Stimulated activated CD4-positive, alpha-beta T cell treated with anti-CD3 and anti-CD28 coated beads, Interleukin-2, amount 100 ng/mL, for 4 hours (primary cell): Measurements from ENCODE around the gene PMEL.
"Not testable (repeated sequence)": the region's sequence is repeated elsewhere in the genome, so short reads cannot be mapped to it uniquely, and the experiment has no call there.

Source experiments
- DNase-seq: peaks from one replicate; pipeline ENCODE4 v3.0.0-alpha.2; 2020; ENCODE audit warnings: low read depth

PMEL gene

DNA sequence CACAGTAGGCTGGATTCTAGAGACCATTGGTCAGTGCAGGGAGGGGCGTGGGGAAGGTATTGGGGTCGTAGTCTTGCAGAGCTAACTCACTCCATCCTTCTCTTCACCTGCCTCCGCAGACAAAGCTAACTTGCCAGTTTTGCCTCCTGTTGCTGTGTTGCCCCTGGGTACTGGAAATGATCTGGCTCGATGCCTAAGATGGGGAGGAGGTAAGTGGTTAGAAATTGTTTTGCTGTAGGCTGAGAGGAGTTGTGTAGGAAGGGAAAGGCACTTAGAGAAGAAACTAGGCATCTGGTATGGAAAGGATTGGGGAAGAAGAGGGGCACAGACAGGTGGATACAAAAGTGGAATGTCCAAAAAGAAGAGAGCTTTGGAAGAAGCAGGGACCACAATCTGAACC is 23.8 kb downstream of the PMEL start:
- no peak for DNase-seq

DNA sequence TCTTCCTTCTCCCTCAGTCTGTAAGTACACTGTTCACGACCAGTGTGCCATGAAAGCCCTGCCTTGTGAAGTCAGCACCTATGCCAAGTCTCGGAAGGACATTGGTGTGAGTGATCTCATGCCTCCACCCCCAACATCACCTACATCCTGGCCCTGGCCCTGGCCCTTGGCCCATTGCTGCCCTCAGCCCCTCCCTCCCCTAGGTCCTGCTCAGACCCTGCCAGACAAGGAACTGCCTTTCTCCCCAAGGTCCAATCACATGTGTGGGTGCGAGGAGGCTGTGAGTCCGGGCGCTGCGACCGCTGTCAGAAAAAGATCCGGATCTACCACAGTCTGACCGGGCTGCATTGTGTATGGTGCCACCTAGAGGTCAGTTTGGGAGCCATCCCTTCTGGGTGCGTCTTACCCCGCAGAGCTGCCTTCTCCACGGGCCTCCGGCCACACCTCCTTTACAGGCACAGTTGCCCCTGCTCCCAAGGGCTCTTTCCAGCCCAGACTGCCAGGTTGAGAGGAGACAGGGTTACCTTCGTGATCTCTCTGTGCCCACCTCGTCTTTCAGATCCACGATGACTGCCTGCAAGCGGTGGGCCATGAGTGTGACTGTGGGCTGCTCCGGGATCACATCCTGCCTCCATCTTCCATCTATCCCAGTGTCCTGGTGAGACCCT is 25.6 kb downstream of the PMEL start:
- DNase-seq: peak; percentile 77

DNA sequence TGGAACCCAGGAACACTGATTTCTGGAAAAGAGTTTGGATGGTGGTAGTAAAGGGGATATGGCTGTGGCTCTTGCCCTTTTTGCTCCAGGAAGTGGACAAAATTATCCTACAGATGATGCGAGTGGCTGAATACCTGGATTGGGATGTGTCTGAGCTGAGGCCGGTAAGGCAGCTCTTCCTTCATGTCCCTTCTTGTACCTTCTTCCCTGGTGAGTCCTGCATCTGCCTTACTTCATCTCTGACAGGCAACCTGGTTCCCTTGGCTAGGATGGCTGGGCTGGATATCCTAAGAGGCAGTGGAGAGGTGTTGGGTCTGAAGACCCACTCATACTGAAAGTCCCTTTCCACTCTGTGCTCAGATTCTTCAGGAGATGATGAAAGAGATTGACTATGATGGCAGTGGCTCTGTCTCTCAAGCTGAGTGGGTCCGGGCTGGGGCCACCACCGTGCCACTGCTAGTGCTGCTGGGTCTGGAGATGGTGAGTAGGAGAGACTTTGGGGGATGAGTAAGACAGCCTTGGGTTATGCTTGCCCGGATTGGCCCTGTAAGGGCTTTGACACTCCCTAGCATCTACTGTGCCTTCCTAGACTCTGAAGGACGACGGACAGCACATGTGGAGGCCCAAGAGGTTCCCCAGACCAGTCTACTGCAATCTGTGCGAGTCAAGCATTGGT is 26.9 kb downstream of the PMEL start:
- DNase-seq: no peak

DNA sequence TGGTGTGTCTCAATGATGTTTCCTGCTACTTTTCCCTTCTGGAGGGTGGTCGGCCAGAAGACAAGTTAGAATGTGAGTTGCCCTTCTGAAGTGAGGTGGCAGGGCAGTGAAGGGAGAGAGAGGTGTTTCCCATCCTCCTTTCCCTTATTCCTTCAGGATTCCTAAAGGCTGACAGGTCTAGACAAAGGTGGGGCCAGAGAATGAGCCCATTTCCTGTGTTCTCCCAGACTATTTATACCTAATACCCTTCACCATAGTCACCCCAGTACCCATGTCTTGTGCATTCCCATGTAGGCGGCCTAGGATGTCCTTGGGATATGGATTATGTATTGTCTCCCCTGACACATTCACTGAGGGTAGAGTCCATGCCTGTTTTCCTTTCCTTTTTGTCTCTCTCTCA is 27.9 kb downstream of the PMEL start:
- DNase-seq: no peak

DNA sequence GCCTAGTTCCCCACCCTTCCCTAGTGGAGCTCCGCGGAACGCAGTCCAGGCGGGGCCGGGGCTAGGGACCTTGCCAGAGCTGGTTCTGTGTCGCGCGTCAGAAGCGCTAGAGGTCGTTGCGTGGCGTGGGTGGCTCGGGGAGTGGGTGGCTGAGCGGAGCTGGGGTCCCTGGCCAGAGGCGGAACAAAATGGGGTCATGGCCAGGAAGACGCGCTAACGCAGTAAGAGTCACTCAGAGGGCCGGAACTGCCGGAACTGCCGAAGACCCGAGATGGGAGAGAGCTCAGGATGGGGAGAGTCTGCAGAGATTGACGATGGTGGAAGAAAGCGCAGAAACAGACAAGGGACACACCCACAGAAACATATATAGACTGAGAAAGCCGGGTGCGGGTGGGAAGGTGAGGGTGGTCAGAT is 30.1 kb downstream of the PMEL start:
- DNase-seq: peak; percentile 41

DNA sequence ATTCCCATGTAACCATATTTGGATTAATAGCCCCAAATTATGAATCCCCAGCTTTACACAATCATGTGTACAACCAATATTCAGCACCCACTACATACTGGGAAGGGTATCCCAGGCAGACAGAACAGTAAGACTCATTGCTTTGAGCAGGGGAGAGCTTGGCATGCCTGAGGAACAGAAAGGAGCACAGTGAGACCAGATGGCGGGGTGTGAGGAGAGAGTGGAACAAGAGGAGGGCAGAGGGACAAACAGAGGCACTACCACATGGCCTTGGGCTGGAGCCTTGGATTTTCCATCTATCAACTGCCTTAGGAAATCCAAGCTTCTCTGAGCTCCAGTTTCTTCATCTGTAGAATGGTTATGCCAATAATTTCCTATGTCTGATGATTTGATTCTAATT is 31.1 kb downstream of the PMEL start:
- no peak for DNase-seq

DNA sequence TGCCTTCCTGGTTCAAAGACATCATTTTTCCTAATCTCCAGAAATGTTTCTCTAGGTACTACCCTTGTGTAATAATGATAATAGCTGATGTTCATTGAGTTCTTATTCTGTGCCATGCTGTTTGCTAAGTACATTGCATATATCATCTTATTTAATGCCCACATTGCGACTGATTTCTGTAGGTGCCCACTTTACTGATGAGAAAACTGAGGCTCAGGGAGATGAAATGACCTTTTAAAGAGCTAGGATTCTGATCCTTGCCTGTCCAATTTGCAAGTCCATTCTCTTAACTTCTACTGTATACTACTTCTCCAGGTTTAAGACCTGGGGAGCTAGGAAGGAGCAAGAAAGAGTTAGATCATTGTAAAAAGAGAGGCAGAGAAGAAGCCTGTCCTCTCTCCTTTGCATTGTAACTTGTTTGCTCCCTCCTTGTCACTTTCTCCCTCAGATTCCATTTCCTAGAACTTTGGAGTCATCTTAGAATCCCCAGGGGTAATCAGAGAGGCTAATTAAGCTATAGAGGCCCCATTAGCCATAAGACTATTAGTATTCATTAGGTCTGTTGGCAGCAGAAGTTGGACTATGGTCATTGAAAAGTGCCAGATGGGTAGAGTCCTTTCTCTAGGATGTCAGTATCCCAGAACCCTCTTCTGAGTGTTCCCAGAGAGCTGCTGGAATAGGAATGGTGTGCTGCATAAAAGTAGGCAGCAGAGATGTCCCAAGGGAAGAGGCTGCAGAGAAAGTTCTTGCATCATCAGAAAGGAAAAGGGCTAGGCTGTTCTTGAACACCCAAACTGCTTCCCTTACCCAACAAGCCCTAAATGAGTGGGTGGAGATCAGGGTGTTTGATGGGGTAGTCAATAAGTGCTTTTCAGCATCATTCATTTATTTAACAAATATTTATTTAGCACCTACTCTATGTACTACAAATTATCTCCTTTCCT is 31.8 kb downstream of the PMEL start:
- DNase-seq: no peak

DNA sequence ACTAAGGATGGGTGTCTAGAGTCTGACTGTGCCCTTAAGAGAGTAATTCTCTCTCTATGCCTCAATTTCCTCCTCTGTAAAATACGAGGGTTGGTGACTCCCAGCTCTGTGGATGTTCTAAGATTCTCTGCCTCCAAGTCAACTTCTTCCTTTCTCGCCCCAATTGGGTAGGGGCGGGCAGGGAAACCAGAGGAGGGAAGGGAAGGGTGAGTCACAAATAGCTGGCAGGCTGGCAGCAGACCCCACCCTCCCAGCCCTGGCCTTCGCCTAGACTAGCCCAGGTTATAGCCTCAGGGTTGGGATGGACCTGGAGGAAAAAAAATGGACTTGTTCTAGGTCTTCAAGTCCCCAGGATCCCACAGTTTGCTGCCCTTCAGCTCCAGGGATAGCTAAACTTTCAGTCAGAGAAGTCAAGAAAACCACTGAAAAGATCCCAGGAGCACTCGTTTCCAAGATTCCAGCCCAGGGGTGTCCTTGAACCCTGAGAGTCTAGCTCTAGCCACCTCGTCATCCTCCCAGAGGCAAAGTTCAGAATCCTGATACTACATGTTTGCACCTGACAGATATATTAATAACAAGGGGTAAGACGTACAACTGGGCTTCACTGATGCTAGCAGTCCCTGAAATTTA is 32.6 kb downstream of the PMEL start:
- DNase-seq: no peak

DNA sequence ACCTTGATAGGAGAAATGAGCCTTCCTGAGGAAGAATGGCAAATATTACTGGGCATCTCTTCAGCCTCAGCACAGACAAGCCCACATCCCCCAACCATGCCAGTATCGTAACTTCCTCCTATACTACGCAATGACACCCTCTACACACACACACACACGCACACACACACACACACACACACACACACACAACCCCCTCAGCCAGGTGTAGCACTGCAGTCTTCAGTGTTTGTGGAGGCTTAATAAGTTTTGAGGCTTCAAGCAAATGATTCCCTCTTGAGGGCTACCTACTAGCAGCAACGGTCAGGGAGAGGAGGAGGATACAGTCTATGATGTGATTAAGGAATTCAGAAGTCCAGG is 33.3 kb downstream of the PMEL start:
- DNase-seq: peak; percentile 36

DNA sequence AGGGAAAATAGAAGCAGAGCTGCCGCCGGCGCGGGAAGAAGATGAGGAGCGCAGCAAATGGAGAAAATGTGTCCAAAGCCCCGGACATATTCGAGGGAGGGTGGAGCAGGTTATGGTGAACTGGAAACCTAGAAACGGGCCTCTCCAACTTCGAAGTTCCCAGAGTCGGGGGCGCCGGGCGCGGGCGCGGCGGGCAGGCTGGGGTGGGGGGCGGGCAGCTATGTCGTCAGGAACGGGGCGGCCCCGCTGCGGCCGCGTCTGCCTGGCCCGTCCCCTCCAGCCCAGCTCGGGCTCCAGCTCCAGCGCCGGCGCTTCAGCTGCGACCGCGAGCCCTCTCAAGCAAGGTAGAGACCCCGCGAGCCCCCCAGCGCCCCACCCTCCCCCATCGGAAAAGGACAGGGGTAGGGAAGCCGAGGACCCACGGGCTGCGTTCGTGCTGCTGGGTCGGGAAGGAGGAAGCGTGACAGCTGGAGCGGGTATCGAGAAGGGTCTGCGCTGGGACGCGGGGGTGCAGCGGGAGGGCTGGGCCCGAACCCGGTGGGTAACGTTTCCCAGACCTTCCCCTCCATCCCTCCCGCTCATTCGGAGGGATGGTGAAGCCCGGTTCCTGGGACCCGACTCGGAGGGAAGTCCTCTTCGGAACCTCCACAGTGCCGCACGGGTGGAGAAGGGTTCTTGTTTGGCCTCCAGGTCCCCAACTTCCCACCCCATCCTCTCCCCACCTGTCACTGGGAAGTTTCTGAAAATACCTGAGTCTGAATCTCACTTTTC is 33.9 kb downstream of the PMEL start:
- DNase-seq: no peak

DNA sequence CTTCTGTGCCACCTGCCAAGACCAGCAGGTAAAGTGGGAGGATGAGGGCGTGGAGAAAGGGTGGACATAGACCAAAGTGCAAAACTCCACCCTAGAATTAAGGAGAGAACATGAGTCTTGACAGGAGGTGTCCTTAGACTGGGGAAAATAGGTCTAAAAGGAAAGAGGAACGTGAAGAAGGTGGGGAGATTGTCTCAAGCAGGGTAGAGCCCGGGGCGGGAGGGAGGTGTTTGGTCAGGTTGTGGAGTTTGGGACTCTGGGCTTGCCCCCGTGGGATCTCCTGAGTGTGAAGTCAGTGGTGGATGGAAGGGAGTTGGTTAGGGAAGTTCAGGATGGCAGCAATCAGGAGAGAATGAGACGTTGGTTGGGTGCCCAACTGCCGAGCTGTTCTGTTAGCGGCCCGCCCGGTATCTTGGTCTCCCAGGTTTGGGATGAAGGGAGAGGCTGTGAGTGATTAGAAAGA is 34.5 kb downstream of the PMEL start:
- DNase-seq: no peak

DNA sequence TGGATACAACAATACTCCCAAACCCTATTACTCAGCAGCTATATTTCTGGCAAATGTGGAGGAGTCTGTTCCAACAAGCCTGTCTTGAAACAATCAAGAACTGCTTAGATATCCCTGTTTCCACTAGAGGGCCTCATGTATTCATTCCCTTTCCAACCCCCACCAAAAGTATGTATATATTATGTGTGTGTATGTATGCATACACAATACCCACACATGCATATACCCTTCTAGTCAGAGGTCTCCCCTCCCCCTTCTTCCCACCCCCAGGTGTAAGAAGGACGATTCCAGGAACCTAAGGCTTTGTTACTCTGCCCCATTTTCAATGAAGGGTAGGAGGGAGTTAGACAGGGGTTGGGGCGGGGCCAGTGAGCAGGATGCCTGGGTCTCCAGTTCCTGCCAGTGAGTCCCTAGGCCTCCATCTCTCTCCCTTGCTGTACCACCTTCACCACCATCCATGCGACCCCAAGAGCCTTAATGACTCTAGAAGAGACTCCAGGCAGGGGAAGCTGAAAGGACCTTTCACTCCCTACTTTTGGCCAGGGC is 35.0 kb downstream of the PMEL start, which contains the start of gene DGKA:
DGKA (plus strand) TSS at position 392 of the 546 bp plus-strand sequence. CDS start 5,342 bp downstream, outside the sequence.
- DNase-seq: peak; percentile 63

DNA sequence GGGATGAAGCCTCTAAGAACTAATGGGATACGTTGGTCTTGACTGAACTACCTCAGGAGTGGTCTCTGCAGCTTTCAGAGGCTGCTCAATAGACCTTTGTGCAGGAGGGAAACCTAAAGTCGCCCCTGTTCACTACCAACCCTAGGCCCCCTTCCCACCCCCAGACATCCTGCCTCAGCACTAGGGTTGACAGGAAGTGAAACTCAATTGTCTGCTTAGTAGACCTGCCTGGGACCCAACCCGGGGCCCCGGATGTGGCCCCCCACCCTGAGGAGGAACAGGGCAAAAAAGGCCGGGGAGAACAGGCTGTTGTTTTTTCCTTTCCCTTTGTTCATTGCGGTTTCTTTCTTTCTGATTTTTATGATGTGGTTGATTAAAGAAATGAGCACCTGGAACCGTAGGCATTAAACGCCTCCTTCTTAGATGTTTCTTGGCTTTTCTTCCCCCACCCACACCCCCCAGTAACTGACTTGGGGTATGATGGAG is 36.5 kb downstream of the PMEL start:
- peak; percentile 85 for DNase-seq

DNA sequence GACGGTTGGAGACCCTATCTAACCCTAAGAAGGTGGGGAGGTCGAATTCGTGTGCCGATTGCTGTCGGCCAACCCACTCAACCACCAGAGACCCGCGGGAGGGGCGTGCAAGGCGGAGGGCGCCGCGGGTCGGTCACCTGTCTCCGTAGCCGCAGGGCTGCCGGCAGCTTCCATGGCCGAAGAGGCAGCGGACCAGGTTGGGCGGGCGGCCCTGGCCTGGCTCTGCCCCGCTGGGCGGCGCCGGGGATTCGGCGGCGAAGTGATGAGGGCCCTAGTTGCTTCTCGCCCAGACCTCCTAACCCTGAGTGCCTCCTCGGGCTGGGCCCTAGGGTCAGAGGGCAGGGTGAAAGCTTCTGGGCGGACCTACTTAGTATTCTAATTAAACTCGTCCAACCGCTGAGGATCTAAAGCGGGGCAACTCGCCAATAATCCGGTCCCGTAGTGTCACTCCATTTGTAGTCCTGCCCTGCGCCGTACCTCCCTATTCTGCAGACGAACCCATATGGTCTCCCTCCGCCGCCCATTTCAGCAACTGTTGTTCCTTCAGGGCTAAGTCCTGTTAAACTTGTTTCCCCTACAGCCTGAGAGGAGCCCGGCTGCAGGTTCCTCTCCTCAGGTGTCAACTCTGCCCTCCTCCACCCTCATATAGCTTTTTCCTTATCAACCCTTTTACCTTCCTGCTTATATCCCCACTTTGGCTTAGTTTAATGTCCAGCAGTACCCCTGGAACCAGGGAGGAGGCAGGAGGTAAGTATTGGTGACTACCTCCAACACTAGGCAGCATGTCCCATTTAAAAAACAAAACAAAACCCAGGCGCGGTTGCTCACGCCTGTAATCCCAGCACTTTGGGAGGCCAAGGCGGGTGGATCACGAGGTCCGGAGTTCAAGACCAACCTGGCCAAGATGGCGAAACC is 38.0 kb downstream of the PMEL start, which contains the start of gene PYM1:
PYM1 (minus strand) TSS at position 307 of the 915 bp plus-strand sequence; CDS start at position 174, 133 bp downstream.
- DNase-seq: peak; percentile 16

DNA sequence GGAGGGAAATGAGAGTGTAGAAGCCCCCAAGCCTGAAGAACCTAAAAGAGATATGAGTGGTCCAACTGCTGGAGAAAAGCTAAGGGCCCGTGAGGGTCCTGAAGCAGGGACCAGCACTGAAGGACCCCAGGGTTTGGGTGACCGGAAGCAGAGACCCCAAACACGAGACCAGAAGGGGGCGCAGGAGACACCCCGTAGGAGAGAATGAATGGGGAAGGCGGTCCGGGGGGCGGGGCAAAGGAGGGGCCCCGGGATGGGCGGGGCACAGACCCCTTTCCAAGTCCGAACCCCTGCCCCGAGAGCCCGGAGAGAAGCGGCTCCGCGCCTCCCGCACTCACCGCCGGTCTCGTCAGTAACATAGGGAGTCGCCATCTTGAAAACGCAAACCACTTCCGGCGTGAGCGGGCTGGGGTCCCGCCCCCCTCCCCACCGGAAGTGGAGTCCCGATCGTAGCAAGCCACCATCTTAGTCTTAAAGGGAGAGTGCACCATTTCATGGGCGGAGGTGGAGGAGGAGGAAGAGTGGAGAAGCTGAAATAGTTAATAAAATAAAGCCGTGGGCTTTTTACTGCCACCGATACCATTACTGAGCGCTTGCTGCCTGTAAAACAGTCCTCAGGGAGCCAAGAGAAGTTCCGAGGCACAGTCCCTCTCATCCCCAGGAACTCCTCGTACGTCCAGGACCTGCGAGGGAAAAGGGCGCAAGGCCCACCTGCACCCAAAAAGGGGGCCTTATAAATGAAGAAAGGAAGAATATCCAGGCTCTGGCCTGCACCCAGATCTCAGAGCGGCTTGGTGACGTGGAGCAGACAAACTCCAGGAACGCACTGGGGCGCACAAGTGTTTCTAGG is 38.9 kb downstream of the PMEL start:
- peak; percentile 83 for DNase-seq

DNA sequence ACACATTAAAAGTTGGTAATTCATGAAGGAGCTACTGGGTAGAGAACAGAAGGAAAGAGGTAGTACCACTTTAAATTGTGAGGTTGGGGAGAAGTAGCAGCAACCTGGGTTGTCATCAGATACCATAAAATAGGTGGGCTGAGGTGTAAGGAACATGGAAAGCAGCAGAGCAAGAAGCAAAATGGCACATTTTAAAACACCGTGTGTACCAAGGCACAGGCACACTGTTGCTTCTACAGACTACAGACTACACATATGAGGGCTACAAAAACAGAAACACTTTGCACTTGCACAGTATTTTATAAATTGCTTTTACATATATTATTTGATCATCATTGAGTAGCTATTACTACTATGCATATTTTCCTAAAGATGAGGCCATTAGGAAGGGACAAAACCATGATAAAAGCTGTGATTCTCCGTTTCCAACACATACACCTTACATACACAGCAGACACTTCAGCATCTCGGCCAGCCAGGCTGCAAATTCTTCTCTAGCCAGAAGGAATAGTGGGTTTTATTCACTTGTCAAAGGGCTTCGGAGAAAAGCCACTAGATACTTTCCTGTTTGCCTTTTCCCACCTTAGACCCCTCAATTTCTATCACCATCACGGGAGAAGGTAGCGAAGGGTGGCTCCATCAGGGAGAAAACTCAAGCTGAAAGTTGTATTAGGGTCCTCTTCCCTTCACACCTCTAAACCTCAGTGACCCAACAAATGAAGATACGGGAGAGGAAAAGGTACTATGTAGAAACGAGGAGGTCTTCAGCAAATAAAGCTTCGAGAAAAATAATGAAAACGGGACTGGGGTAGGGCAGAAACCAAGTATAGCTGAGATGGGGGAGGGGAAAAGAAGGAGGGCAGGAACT is 39.7 kb downstream of the PMEL start:
- DNase-seq: no peak

DNA sequence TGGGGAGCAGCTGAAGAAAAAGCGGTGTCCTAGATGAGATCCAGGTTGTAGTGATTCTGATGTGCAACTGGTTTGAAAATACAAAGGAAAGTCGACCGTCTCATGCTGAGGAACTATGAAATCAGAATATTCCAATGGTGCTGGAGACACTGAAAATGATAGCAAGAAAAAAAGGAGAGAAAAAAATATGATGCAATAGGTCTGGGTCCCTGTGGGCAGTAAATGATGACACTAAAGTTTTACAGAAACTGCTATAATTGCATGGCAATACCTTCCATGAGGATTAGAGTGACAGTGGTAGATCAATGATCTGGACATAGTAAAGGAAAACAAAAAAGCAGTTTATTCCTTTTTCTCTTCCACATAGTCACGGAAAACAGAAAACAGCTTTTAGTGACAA is 40.5 kb downstream of the PMEL start:
- DNase-seq: no peak

DNA sequence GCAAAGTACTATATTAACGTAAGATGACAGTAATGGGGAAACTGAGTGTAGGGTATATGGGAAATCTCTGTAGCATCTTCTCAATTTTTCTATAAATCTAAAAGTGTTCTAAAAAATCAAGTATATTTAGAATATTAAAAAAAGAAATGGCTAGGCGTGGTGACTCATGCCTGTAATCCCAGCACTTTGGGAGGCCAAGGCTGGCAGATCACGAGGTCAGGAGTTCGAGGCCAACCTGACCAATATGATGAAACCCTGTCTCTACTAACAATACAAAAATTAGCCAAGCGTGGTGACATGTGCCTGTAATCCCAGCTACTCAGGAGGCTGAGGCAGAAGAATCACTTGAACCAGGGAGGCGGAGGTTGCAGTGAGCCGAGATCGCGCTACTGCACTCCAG is 42.2 kb downstream of the PMEL start:
- DNase-seq: not testable (repeated sequence)
